ENCODE results near the gene ELP4.
A peak's percentile ranks its signal among the peaks of the same experiment; 100 is the strongest.
"Not testable (repeated sequence)": the region's sequence is repeated elsewhere in the genome, so short reads cannot be mapped to it uniquely, and the experiment has no call there.

Gene ELP4

GRCh38 chr11:31714840-31715239, 205.3 kb downstream of the ELP4 start:
- DNase-seq = no peak

GRCh38 chr11:31720225-31720624, 210.7 kb downstream of the ELP4 start:
- no peak for DNase-seq

GRCh38 chr11:31720671-31721365, 211.3 kb downstream of the ELP4 start:
- no peak for DNase-seq

- no peak for DNase-seq
Measured at GRCh38 chr11:31722754-31723153, 213.2 kb downstream of the ELP4 start.

- DNase-seq = no peak
Measured at GRCh38 chr11:31725176-31725575, 215.6 kb downstream of the ELP4 start.

GRCh38 chr11:31728432-31728831, 218.9 kb downstream of the ELP4 start:
- DNase-seq = no peak

GRCh38 chr11:31740131-31740530, 230.6 kb downstream of the ELP4 start:
- no peak for DNase-seq

- not testable (repeated sequence) for DNase-seq
Measured at GRCh38 chr11:31740731-31741368, 231.3 kb downstream of the ELP4 start.

- no peak for DNase-seq
Measured at GRCh38 chr11:31747581-31747980, 238.0 kb downstream of the ELP4 start.

- DNase-seq = peak; percentile 57
Measured at GRCh38 chr11:31757260-31757835, 247.8 kb downstream of the ELP4 start.

GRCh38 chr11:31761636-31762035, 252.1 kb downstream of the ELP4 start:
- DNase-seq = peak; percentile 54

- no peak for DNase-seq
Measured at GRCh38 chr11:31763296-31763695, 253.7 kb downstream of the ELP4 start.

- no peak for DNase-seq
Measured at GRCh38 chr11:31764261-31764660, 254.7 kb downstream of the ELP4 start.

GRCh38 chr11:31764766-31765165, 255.2 kb downstream of the ELP4 start:
- no peak for DNase-seq

- DNase-seq = no peak
Measured at GRCh38 chr11:31767066-31767465, 257.5 kb downstream of the ELP4 start.

GRCh38 chr11:31767685-31768084, 258.1 kb downstream of the ELP4 start:
- DNase-seq = no peak

GRCh38 chr11:31768749-31769640, 259.4 kb downstream of the ELP4 start:
- DNase-seq = no peak

- DNase-seq = no peak
Measured at GRCh38 chr11:31770011-31770700, 260.6 kb downstream of the ELP4 start.

GRCh38 chr11:31772412-31772811, 262.8 kb downstream of the ELP4 start:
- no peak for DNase-seq

GRCh38 chr11:31779374-31779791, 269.8 kb downstream of the ELP4 start:
- no peak for DNase-seq

- DNase-seq = no peak
Measured at GRCh38 chr11:31780078-31780477, 270.5 kb downstream of the ELP4 start.

- DNase-seq = no peak
Measured at GRCh38 chr11:31780480-31780971, 271.0 kb downstream of the ELP4 start.

Data from NCI-H1694 (cell line).